Measurements from ENCODE around the gene PARP1. TPM values are rescaled to one million over a fixed set of nuclear protein-coding genes. Genes with fewer than 3 reads are reported as not detected.
"Not testable (repeated sequence)": the region's sequence is repeated elsewhere in the genome, so short reads cannot be mapped to it uniquely, and the experiment has no call there.

PARP1 gene
- total RNA-seq, 2 donors from 2014 or later, result 41.1 to 45.6 TPM

- DNase-seq (ENCODE audit: low spot score); intact Hi-C loops (cut with DNase I): not testable (repeated sequence)
Observed at GRCh38 chr1:226431898-226432297, 24.0 kb upstream of the PARP1 start.

- intact Hi-C loops (cut with DNase I), result no loop called here
- no peak for DNase-seq (ENCODE audit: low spot score)
Observed at GRCh38 chr1:226429858-226430715, 22.2 kb upstream of the PARP1 start.

GRCh38 chr1:226428791-226429461, 21.0 kb upstream of the PARP1 start:
- intact Hi-C loops (cut with DNase I), result no loop called here
- no peak for DNase-seq (ENCODE audit: low spot score)

- intact Hi-C loops (cut with DNase I), result no loop called here
Observed at GRCh38 chr1:226428348-226428747, 20.5 kb upstream of the PARP1 start.

GRCh38 chr1:226427131-226427530, 19.2 kb upstream of the PARP1 start:
- intact Hi-C loops (cut with DNase I), result no loop called here
- no peak for DNase-seq (ENCODE audit: low spot score)

More at GRCh38 chr1:226428348-226428747, 20.5 kb upstream of the PARP1 start:
- no peak for DNase-seq (ENCODE audit: low spot score)

GRCh38 chr1:226426395-226426794, 18.5 kb upstream of the PARP1 start:
- DNase-seq (ENCODE audit: low spot score); intact Hi-C loops (cut with DNase I): not testable (repeated sequence)

GRCh38 chr1:226425431-226426031, 17.6 kb upstream of the PARP1 start:
- DNase-seq (ENCODE audit: low spot score), result no peak
- intact Hi-C loops (cut with DNase I), result no loop called here

- intact Hi-C loops (cut with DNase I), result no loop called here
Observed at GRCh38 chr1:226425004-226425378, 17.1 kb upstream of the PARP1 start.

GRCh38 chr1:226424221-226425003, 16.5 kb upstream of the PARP1 start:
- no peak for DNase-seq (ENCODE audit: low spot score)
- intact Hi-C loops (cut with DNase I), result no loop called here

More at GRCh38 chr1:226425004-226425378, 17.1 kb upstream of the PARP1 start:
- DNase-seq (ENCODE audit: low spot score), result no peak

GRCh38 chr1:226422478-226422877, 14.6 kb upstream of the PARP1 start:
- intact Hi-C loops (cut with DNase I), result no loop called here
- no peak for DNase-seq (ENCODE audit: low spot score)

GRCh38 chr1:226420897-226421296, 13.0 kb upstream of the PARP1 start:
- intact Hi-C loops (cut with DNase I), result no loop called here
- no peak for DNase-seq (ENCODE audit: low spot score)

GRCh38 chr1:226420328-226420727, 12.4 kb upstream of the PARP1 start:
- DNase-seq (ENCODE audit: low spot score), result no peak
- intact Hi-C loops (cut with DNase I), result no loop called here

- intact Hi-C loops (cut with DNase I), result no loop called here
- DNase-seq (ENCODE audit: low spot score), result no peak
Observed at GRCh38 chr1:226419284-226420029, 11.6 kb upstream of the PARP1 start.

- DNase-seq (ENCODE audit: low spot score), result no peak
- intact Hi-C loops (cut with DNase I), result no loop called here
Observed at GRCh38 chr1:226417830-226418546, 10.1 kb upstream of the PARP1 start.

GRCh38 chr1:226417350-226417749, 9.5 kb upstream of the PARP1 start:
- intact Hi-C loops (cut with DNase I), result no loop called here

GRCh38 chr1:226414098-226414698, 6.3 kb upstream of the PARP1 start:
- DNase-seq (ENCODE audit: low spot score), result no peak
- intact Hi-C loops (cut with DNase I), result no loop called here

More at GRCh38 chr1:226417350-226417749, 9.5 kb upstream of the PARP1 start:
- no peak for DNase-seq (ENCODE audit: low spot score)

GRCh38 chr1:226411619-226412018, 3.7 kb upstream of the PARP1 start:
- no peak for DNase-seq (ENCODE audit: low spot score)
- intact Hi-C loops (cut with DNase I), result no loop called here

GRCh38 chr1:226410958-226411357, 3.1 kb upstream of the PARP1 start:
- DNase-seq (ENCODE audit: low spot score), result no peak
- intact Hi-C loops (cut with DNase I), result no loop called here

All from posterior vena cava (tissue), 2 donors.